ENCODE data around the gene FBXL22.

The FBXL22 gene

GRCh38 chr15:63554337-63554927 is 42.8 kb upstream of the FBXL22 start:
- Histone ChIP-seq H3K4me3 (ENCODE audit: low read length, poor library complexity, severe bottlenecking) (no peak overlapping the region), H3K4me2 (ENCODE audit: low read depth, low read length, poor library complexity, severe bottlenecking) (no peak overlapping the region)

DNA sequence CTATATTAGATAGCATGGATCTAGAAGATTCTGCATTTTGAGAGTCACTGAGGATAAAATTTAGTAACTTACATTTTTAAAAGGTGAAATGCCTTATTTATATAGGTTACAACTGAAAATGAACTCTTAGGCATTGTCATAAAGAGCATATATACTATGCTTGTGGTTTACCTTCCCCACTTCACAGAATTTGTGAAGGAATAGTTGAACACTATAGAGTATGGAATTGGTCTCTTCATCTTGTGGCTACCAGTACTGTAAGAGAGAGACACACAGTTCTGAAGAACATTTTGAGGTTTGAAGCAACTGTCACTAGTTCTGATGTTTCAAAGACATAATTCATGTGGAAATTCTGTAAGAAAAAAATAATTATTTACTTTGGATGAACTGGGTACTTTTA is 41.7 kb upstream of the FBXL22 start:
- Histone ChIP-seq H3K4me1 (ENCODE audit: insufficient read depth, low read length, poor library complexity, severe bottlenecking) (peaks cover 16% of the 10 kb centered on the region), H3K9me2 (replicated peaks; ENCODE audit: low read depth, low read length) (no peaks in the 10 kb centered on the region), H3K79me2 (ENCODE audit: insufficient read depth, low read length) (peaks cover 14% of the 10 kb centered on the region), H3K4me3 (ENCODE audit: low read length, poor library complexity, severe bottlenecking) (no peak overlapping the region), H2AFZ (ENCODE audit: low read length) (no peak overlapping the region), H3K9ac (ENCODE audit: low read depth, low read length, poor library complexity, severe bottlenecking) (no peak overlapping the region), H3K27me3 (ENCODE audit: insufficient read depth, low read length, poor library complexity, severe bottlenecking) (no peaks in the 10 kb centered on the region), H3K36me3 (ENCODE audit: insufficient read depth, low read length) (peaks cover 50% of the 10 kb centered on the region), H3K4me2 (ENCODE audit: low read depth, low read length, poor library complexity, severe bottlenecking) (no peak overlapping the region), H3K9me3 (ENCODE audit: insufficient read depth, low read depth, low read length) (no peaks in the 10 kb centered on the region), H3F3A (ENCODE audit: low read depth) (no peaks in the 10 kb centered on the region), H4K20me1 (ENCODE audit: insufficient read depth, low read length, poor library complexity, severe bottlenecking) (peaks cover 41% of the 10 kb centered on the region)
- TF ChIP-seq EZH2phosphoT487 (IDR thresholded peaks at IDR 0.05; ENCODE audit: borderline replicate concordance) = no peak
- TF ChIP-seq, protein P1, sequence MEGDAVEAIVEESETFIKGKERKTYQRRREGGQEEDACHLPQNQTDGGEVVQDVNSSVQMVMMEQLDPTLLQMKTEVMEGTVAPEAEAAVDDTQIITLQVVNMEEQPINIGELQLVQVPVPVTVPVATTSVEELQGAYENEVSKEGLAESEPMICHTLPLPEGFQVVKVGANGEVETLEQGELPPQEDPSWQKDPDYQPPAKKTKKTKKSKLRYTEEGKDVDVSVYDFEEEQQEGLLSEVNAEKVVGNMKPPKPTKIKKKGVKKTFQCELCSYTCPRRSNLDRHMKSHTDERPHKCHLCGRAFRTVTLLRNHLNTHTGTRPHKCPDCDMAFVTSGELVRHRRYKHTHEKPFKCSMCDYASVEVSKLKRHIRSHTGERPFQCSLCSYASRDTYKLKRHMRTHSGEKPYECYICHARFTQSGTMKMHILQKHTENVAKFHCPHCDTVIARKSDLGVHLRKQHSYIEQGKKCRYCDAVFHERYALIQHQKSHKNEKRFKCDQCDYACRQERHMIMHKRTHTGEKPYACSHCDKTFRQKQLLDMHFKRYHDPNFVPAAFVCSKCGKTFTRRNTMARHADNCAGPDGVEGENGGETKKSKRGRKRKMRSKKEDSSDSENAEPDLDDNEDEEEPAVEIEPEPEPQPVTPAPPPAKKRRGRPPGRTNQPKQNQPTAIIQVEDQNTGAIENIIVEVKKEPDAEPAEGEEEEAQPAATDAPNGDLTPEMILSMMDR (conservative IDR thresholded peaks at IDR 0.05; ENCODE audit: low read length) = no peak

More at GRCh38 chr15:63554337-63554927, 42.8 kb upstream of the FBXL22 start:
- Histone ChIP-seq H3K27me3 (ENCODE audit: insufficient read depth, low read length, poor library complexity, severe bottlenecking) (no peaks in the 10 kb centered on the region), H3F3A (ENCODE audit: low read depth) (no peaks in the 10 kb centered on the region), H4K20me1 (ENCODE audit: insufficient read depth, low read length, poor library complexity, severe bottlenecking) (peaks cover 41% of the 10 kb centered on the region), H3K79me2 (ENCODE audit: insufficient read depth, low read length) (peaks cover 24% of the 10 kb centered on the region), H2AFZ (ENCODE audit: low read length) (no peak overlapping the region), H3K9ac (ENCODE audit: low read depth, low read length, poor library complexity, severe bottlenecking) (no peak overlapping the region), H3K9me2 (replicated peaks; ENCODE audit: low read depth, low read length) (no peaks in the 10 kb centered on the region), H3K4me1 (ENCODE audit: insufficient read depth, low read length, poor library complexity, severe bottlenecking) (peaks cover 16% of the 10 kb centered on the region), H3K9me3 (ENCODE audit: insufficient read depth, low read depth, low read length) (no peaks in the 10 kb centered on the region), H3K36me3 (ENCODE audit: insufficient read depth, low read length) (peaks cover 43% of the 10 kb centered on the region)
- TF ChIP-seq EZH2phosphoT487 (IDR thresholded peaks at IDR 0.05; ENCODE audit: borderline replicate concordance) = no peak
- TF ChIP-seq, protein P1 (conservative IDR thresholded peaks at IDR 0.05; ENCODE audit: low read length) = no peak

DNA sequence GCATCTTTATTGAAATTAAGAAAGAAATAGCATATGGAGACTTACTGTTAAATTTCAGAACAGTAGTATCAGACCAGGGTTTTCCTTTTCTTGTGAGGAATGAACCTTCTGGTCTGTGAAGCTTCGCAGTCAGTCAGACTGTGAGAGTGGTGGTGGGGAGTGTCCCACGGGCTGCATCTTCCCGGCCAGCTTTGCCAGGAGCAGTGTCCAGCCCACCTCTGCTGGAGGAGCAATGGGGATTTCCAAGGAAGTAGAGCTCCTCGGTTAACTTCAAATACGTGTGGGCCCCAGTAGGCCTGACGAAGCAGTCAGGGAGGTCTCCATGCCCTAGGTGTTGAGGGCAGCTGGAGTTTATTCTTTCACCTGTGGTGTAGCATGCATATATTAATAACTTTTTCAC is 40.9 kb upstream of the FBXL22 start:
- Histone ChIP-seq H3K79me2 (ENCODE audit: insufficient read depth, low read length) (peaks cover 14% of the 10 kb centered on the region), H3K27me3 (ENCODE audit: insufficient read depth, low read length, poor library complexity, severe bottlenecking) (no peaks in the 10 kb centered on the region), H3K9me3 (ENCODE audit: insufficient read depth, low read depth, low read length) (no peaks in the 10 kb centered on the region), H3K36me3 (ENCODE audit: insufficient read depth, low read length) (peaks cover 57% of the 10 kb centered on the region), H3K4me2 (ENCODE audit: low read depth, low read length, poor library complexity, severe bottlenecking) (no peak overlapping the region), H3K9me2 (replicated peaks; ENCODE audit: low read depth, low read length) (no peaks in the 10 kb centered on the region), H3K9ac (ENCODE audit: low read depth, low read length, poor library complexity, severe bottlenecking) (no peak overlapping the region), H3F3A (ENCODE audit: low read depth) (no peaks in the 10 kb centered on the region), H3K4me3 (ENCODE audit: low read length, poor library complexity, severe bottlenecking) (no peak overlapping the region), H2AFZ (ENCODE audit: low read length) (no peak overlapping the region), H4K20me1 (ENCODE audit: insufficient read depth, low read length, poor library complexity, severe bottlenecking) (peaks cover 41% of the 10 kb centered on the region), H3K4me1 (ENCODE audit: insufficient read depth, low read length, poor library complexity, severe bottlenecking) (peaks cover 16% of the 10 kb centered on the region)
- TF ChIP-seq EZH2phosphoT487 (IDR thresholded peaks at IDR 0.05; ENCODE audit: borderline replicate concordance) = no peak
- TF ChIP-seq, protein P1 (conservative IDR thresholded peaks at IDR 0.05; ENCODE audit: low read length) = no peak
